Measurements from ENCODE around the gene DAB1.
"Not testable (repeated sequence)": the region's sequence is repeated elsewhere in the genome, so short reads cannot be mapped to it uniquely, and the experiment has no call there.

Gene DAB1

GRCh38 chr1:57111175-57111574, 312.7 kb downstream of the DAB1 start:
- no peak for DNase-seq

- DNase-seq = no peak
Observed at GRCh38 chr1:57109883-57110282, 314.0 kb downstream of the DAB1 start.

GRCh38 chr1:57109247-57109646, 314.6 kb downstream of the DAB1 start:
- DNase-seq = no peak

GRCh38 chr1:57106296-57106695, 317.6 kb downstream of the DAB1 start:
- no peak for DNase-seq

DNA sequence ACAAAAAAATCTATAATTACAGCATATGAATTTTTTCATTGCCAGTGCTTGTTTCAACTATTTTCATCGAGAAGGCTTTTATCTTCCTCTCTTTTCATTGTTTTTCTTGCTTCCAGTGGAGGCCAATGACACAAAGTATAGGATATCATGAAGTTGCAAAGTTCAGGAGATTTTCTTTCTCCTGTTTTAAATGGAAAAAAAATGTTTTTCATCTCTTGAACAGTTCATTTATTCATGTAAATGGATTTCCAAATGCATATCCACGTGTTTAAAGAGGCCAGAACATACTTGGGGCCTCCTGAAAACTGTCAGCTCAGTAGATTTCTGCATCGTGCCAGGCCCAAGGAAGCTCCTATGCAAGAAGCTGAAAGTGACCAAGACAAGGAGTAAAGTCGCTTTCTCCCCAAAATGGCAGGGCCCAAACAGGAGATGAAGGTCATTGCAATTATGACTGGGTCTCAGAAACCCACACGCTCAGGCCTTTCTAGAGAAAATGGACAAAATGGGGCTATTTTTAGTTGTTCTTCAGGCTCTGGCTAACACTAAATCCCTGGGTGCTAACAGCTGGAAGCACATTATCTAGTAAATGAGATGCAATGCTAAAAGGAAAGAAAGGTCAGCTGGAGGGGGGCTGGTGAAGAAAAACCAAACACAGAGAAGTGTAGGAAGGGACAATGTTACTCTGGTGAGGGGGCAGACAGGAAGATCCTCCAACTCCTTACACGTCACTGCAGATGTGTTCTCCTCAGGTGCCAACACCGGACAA, 321.1 kb downstream of the DAB1 start:
- DNase-seq = no peak

DNA sequence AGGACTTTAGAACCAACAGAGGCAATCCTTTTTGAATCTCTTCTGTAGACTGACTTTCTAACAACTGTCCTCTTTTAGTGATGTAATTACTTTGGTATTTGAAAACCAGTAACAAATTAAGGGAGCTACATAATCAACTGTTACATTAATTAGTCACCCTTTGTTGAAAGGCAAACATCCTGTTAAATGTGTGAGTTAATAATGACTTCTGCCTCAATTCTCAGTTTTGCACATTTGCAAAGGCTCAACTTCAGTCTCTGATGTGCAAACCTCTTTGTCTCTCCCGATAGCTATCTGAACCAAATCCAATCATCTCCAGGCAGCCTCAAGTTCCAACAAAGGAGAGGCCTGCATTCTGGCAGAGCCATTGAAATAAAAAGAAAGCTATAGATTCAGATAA, 322.7 kb downstream of the DAB1 start:
- no peak for DNase-seq

DNA sequence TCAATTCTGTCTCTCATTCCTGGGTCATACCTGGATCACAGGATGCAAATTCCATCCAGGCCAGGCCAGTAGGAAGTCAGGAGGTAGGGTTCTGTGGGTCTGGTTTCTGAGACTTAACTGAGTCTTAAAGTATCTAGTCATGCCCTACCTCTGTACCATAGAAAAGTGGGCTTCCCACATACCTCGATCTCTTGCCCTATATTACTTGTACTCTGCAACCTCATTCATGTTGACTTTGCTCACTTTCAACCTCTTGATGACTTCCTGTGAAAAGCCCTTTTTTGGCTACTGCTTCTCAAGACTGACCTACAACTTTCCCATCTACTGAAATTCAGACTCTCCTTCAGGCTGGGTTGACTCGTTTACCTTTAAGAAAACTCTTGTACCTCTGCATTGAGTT, 329.1 kb downstream of the DAB1 start:
- DNase-seq = no peak

DNA sequence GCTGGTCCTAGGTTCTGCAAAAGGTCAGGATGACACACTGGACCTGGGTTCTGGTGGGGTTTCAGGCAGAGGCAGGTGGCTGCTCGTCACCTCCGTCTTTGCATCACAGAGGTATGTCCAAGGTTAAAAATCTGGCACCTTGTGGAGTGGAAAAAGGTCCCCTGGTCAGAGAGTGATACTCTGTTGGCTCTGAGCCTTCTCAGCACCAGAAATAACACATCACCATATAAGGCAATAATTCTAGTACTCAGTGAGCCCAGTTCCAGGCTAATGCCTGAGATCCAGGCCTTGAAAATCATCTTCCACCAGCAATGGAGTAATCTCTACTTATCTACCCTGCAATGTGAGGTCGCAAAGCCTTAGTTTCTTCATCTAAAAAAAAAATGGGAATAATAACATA, 330.7 kb downstream of the DAB1 start:
- no peak for DNase-seq

GRCh38 chr1:57091642-57092041, 332.2 kb downstream of the DAB1 start:
- no peak for DNase-seq

DNA sequence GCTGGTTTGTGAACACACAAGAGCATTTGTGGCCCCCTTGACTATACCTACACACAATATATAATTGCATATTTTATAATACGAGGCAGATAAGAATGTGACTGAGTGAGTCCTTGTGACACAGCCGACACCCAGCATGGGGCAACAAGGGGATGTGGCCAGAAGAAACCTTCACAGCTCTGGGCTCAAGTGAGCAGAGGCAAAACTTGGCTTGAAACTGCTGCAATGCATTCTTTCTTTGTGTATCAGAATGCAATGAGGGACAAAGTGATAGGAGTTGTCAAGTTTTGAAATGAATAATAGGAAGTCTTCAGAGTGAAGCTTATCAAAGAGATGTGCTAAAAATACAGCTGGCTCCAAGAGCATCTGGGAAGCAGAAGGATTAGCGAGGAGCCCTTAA, 334.0 kb downstream of the DAB1 start:
- no peak for DNase-seq

DNA sequence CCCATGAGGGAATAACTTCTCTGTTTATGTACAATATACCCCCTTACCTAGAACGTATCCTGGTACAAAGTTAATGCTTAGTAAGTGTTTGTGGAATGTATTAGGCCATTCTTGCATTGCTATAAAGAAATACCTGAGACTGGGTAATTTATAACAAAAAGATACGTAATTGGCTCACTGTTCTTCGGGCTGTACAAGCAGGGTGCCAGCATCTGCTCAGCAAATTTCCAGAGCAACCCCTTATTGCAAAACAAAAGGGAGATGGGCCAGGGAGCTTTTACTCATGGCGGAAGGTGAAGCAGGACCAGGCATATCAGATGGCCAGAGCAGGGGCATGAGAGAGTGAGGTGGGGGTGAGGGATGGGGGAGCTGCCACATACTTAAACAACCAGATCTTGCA, 334.6 kb downstream of the DAB1 start:
- no peak for DNase-seq

- no peak for DNase-seq
Observed at GRCh38 chr1:57088653-57089052, 335.2 kb downstream of the DAB1 start.

- not testable (repeated sequence) for DNase-seq
Observed at GRCh38 chr1:57087660-57088059, 336.2 kb downstream of the DAB1 start.

DNA sequence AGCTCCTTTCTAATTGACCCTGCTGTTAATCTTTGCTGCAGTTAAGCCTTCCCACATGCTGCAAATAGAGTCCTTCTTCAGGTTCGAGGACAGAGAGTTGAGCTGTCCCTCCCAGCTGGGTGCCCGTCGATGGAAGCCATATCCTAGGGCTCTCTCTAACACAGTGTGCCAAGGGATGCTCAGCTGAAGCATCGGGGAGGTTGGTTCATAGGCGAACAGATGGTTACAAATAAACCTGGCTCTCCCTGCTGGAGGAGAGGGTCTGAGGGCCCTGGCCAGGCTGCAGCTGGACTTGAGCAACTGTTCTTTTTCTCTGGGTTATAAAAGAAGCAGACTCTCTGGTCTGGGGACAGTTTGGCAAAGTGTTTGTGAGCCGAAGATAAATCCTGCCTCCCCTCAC, 337.7 kb downstream of the DAB1 start:
- DNase-seq = peak; percentile 55

DNA sequence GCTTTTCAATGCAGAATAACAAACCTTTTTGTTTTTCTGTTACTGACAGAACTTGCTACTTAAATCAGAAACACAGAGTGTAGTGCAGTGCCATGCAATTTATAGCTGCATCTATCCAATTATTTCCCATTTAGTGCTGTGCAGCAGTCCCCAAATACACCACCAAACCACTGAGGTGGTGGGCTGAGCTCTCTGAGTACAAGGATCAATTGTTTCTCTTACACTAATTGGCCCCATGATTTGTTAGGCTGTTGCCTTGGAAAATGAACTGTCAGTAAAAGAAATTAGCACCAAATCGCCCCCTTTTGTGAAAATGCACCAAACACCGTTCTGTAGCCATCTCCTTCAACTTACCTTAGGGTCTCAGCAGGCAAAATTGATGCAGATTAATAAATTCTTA, 339.2 kb downstream of the DAB1 start:
- DNase-seq = no peak

DNA sequence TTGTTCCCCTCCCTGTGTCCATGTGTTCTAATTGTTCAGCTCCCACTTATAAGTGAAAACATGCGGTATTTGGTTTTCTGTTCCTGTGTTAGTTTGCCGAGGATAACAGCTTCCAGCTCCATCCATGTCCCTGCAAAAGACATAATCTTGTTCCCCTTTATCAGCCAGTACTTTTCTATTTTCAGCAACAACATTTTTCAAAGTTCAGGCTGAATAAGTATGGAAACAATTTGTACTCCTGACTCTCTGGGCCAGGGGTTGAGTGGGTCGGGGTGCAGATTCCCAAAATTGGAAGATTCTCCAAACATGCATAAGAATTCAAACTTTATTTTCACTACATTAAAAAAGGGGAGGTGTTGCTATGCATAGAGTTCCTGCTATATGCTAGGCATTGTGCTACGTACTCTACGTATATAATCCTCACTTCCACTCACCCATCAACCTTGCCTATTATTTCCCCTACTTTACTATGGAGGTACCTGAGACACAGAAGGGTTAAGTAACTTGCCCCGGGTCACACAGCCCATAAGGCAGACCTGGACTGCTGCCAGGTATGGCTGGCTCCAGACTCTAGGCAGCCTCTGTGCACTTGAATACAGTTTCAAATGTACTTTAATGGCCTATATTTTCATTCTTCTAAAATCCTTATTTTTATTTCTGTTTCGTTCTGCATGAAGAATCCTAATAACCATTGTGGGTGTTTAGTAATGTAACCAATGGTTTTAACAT, 341.0 kb downstream of the DAB1 start:
- DNase-seq = no peak

- no peak for DNase-seq
Observed at GRCh38 chr1:57079454-57080157, 344.3 kb downstream of the DAB1 start.

GRCh38 chr1:57072401-57073110, 351.3 kb downstream of the DAB1 start:
- no peak for DNase-seq

DNA sequence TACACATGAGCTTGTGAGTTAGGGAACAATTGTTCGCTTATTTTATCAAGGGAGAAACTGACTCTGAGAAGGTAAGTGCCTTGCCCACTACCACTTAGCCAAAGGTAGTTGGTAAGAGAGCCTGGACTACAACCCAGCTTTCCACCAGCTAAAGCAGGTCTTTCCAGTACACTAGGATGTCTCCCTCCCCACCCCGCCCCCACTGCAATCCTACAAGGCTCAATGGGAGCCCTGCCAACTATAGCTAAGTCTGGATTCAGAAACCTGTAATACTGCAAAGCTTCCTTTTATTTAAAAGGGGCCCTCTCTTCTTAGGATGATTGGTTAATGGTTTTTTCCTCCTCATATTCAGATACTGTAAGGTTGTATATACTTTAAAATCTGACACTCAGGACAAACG, 356.0 kb downstream of the DAB1 start:
- DNase-seq = no peak

- DNase-seq = no peak
Observed at GRCh38 chr1:57066980-57067610, 356.8 kb downstream of the DAB1 start.

GRCh38 chr1:57065442-57065841, 358.4 kb downstream of the DAB1 start:
- no peak for DNase-seq

GRCh38 chr1:57064379-57065140, 359.3 kb downstream of the DAB1 start:
- no peak for DNase-seq

Measured in NCI-H1694 treated with DMSO at 0.1 percent for 48 hours (cell line).